Breast epithelium (tissue), 4 donors: ENCODE measurements around the gene TBCA. TPM values are rescaled to one million over a fixed set of nuclear protein-coding genes. Genes with fewer than 3 reads are reported as not detected.

Experiments used
- DNase-seq, 2 donors: peaks; one replicate each; pipeline ENCODE4 v3.0.0-alpha.2; 2019; ENCODE audit warnings: low spot score in 2 of 2
- H3K27ac ChIP-seq, 2 donors: fragments of 200-600 bp; sonication (generic) in 1 of 2; one replicate each; pipeline ENCODE4 v1.5.1; 2016 to 2019; ENCODE audit warnings: mild to moderate bottlenecking in 1 of 2
- H3K27me3 ChIP-seq, 2 donors: fragments of 200-600 bp; sonication (generic) in 1 of 2; one replicate each; pipeline versions ENCODE4 v1.5.1 to v1.6.0; 2017 to 2019; ENCODE audit warnings: control low read depth in 1 of 2, mild to moderate bottlenecking in 1 of 2
- H3K36me3 ChIP-seq: fragments of 200-600 bp; one replicate; pipeline ENCODE4 v1.5.1; 2019
- H3K4me1 ChIP-seq, 2 donors: fragments of 200-600 bp; sonication (generic); one replicate each; pipeline ENCODE4 v1.5.1; 2016 to 2019; ENCODE audit warnings: control low read depth in 1 of 2
- H3K4me3 ChIP-seq, 3 donors: fragments of 200-600 bp; sonication (generic); 1 replicate in 2 of 3; 2 replicates in 1 of 3; pipeline ENCODE4 v1.5.1; 2016 to 2019; ENCODE audit warnings: mild to moderate bottlenecking in 3 of 3, moderate library complexity in 2 of 3
- H3K9me3 ChIP-seq, 2 donors: fragments of 200-600 bp; sonication (generic) in 1 of 2; one replicate each; pipeline ENCODE4 v1.5.1; 2016 to 2019; ENCODE audit warnings: control low read depth in 1 of 2
- POLR2A ChIP-seq: fragments of 450-650 bp; IDR thresholded peaks from one replicate; pipeline ENCODE4 v1.6.1; 2016; ENCODE audit warnings: antibody characterized with exemption, mild to moderate bottlenecking, moderate library complexity
- POLR2AphosphoS5 ChIP-seq, 3 donors: sonication (generic); formaldehyde crosslinking; IDR thresholded peaks; one replicate each; pipeline ENCODE4 v1.6.1; 2017; ENCODE audit warnings: antibody characterized with exemption in 3 of 3
- intact Hi-C: fragments of 100-400 bp; cut with DNase I; formaldehyde crosslinking; loops from one replicate; pipeline ENCODE4 v1.15.1; 2023; ENCODE audit warnings: low total_unique reads
- total RNA-seq, 3 donors: library from RNA; depleted of rRNA; stranded (reverse); fragments of >200 nt; gene quantifications; one replicate each; pipeline ENCODE4 v1.1.0, GENCODE V29; 2016
- TF ChIP-seq, protein P1 (sequence below), 3 donors: fragments of 450-650 bp; IDR thresholded peaks; one replicate each; pipeline ENCODE4 v1.5.1; 2016 to 2017; ENCODE audit warnings: antibody characterized with exemption in 3 of 3, mild to moderate bottlenecking in 3 of 3, moderate library complexity in 3 of 3

The TBCA gene
- total RNA-seq: 100 to 1,000 TPM; 109 to 150 (median 118) TPM

DNA sequence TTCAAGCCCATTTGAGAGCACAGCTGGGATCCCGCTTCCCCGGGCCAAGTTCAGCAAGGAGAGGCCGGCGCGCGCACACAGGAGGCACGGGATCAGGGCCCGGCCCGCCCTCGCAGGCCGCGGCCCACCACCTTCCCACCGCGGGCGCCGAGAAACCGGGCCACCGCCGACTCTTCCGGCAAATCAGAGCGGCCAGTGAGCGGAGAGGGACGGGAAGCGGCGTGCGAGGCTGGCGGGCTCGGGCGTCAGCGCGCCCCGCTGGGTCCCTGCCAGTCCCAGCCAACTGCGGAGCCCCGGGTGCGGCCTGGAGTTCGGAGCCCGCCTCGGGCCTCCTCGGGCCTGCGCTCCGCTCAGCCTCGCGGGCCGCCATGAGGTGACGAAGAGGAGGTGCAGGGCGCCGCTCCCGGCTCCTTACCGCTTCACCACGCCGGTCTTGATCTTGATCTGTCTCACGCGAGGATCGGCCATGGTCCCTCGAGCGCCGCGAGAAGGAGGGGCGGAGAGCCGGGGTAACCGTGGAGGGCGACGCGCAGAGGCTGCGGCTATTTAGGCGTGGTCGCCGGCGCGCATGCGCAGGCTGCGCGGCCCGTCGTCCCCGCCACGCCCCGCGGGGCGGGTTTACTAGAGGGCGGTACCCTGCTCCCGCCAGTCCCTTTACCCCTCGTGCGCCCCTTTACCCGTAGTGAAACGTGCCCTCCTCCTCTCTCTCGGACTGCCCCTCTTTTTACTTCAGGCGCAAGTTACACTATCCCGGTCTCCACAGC is at the start of gene TBCA:
Gene TBCA, minus strand, starts transcription at position 550 of the 764 bp plus-strand sequence. Its CDS starts 82 bp downstream, at position 468.
- H3K27ac ChIP-seq: peak within 1 kb of the TSS; percentile 99 to 100
- H3K9me3 ChIP-seq: no peaks in the 10 kb centered on the region
- peak within 1 kb of the TSS; percentile 71 to 95 (median 80) for H3K4me3 ChIP-seq
- TF ChIP-seq POLR2A (peak; percentile 89), POLR2AphosphoS5 (IDR thresholded peaks at IDR 0.05) (peak; percentile 80 to 97 (median 86))
- TF ChIP-seq, protein P1, sequence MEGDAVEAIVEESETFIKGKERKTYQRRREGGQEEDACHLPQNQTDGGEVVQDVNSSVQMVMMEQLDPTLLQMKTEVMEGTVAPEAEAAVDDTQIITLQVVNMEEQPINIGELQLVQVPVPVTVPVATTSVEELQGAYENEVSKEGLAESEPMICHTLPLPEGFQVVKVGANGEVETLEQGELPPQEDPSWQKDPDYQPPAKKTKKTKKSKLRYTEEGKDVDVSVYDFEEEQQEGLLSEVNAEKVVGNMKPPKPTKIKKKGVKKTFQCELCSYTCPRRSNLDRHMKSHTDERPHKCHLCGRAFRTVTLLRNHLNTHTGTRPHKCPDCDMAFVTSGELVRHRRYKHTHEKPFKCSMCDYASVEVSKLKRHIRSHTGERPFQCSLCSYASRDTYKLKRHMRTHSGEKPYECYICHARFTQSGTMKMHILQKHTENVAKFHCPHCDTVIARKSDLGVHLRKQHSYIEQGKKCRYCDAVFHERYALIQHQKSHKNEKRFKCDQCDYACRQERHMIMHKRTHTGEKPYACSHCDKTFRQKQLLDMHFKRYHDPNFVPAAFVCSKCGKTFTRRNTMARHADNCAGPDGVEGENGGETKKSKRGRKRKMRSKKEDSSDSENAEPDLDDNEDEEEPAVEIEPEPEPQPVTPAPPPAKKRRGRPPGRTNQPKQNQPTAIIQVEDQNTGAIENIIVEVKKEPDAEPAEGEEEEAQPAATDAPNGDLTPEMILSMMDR (IDR thresholded peaks at IDR 0.05): peak in 1 of 3 donors; percentile 4
- no peaks in the 10 kb centered on the region for H3K27me3 ChIP-seq
- H3K36me3 ChIP-seq: no peaks in the 10 kb centered on the region
- DNase-seq: peak; percentile 73 to 78
- intact Hi-C loops: no loop called here
- no peaks in the 10 kb centered on the region for H3K4me1 ChIP-seq

GRCh38 chr5:77824981-77825380 is 48.8 kb upstream of the TBCA start:
- Histone ChIP-seq H3K4me1 (no peaks in the 10 kb centered on the region), H3K36me3 (no peaks in the 10 kb centered on the region), H3K27me3 (no peaks in the 10 kb centered on the region), H3K4me3 (no peak overlapping the region), H3K27ac (no peak overlapping the region), H3K9me3 (no peaks in the 10 kb centered on the region)
- no peak for DNase-seq
- intact Hi-C loops: no loop called here
- TF ChIP-seq POLR2AphosphoS5 (IDR thresholded peaks at IDR 0.05) (no peak), POLR2A (no peak)
- TF ChIP-seq, protein P1 (IDR thresholded peaks at IDR 0.05): no peak

DNA sequence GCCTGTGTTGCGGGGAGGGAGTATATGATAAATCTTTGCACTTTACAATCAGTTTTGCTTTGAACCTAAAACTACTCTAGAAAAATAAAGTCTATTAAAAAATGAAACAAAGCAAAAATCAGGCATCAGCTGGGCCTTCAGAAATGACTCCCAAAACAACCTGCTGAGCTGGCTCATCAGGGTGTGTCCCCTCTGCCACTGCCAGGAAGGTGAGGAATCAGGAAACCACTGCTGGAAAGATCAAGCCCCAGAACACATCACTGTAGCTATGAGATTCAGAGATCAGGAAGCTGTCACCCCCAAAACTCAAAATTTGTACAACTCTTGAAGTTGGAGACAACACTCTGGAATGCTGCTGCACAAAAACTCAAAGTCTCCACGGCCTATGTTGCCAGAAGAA is 40.5 kb upstream of the TBCA start:
- Histone ChIP-seq H3K36me3 (no peaks in the 10 kb centered on the region), H3K9me3 (no peaks in the 10 kb centered on the region), H3K4me1 (no peaks in the 10 kb centered on the region), H3K27ac (no peak overlapping the region), H3K4me3 (no peak overlapping the region), H3K27me3 (no peaks in the 10 kb centered on the region)
- intact Hi-C loops: no loop called here
- TF ChIP-seq, protein P1 (IDR thresholded peaks at IDR 0.05): no peak
- TF ChIP-seq POLR2AphosphoS5 (IDR thresholded peaks at IDR 0.05): no peak
- TF ChIP-seq POLR2A: no peak
- no peak for DNase-seq

GRCh38 chr5:77812926-77813589 is 36.9 kb upstream of the TBCA start:
- Histone ChIP-seq H3K4me3 (no peak overlapping the region), H3K27ac (no peak overlapping the region), H3K4me1 (no peaks in the 10 kb centered on the region), H3K27me3 (no peaks in the 10 kb centered on the region), H3K36me3 (no peaks in the 10 kb centered on the region), H3K9me3 (peaks cover 0 to 5% of the 10 kb centered on the region in 2 donors)
- intact Hi-C loops: no loop called here
- TF ChIP-seq POLR2A: no peak
- TF ChIP-seq, protein P1 (IDR thresholded peaks at IDR 0.05): no peak
- no peak for TF ChIP-seq POLR2AphosphoS5 (IDR thresholded peaks at IDR 0.05)
- DNase-seq: no peak

- no peaks in the 10 kb centered on the region for H3K4me1 ChIP-seq
- H3K36me3 ChIP-seq: no peaks in the 10 kb centered on the region
- no peak overlapping the region for H3K4me3 ChIP-seq
- H3K27ac ChIP-seq: no peak overlapping the region
- intact Hi-C loops: no loop called here
- no peaks in the 10 kb centered on the region for H3K27me3 ChIP-seq
- no peak for TF ChIP-seq POLR2AphosphoS5 (IDR thresholded peaks at IDR 0.05)
- no peak for TF ChIP-seq POLR2A
- TF ChIP-seq, protein P1 (IDR thresholded peaks at IDR 0.05): no peak
- peaks cover 5 to 9% of the 10 kb centered on the region in 2 donors for H3K9me3 ChIP-seq
- no peak for DNase-seq
Measured at GRCh38 chr5:77806213-77806843, 30.2 kb upstream of the TBCA start.
